HCEC 1CT (cell line): ENCODE results near the gene RPL22.
A peak's percentile ranks its signal among the peaks of the same experiment; 100 is the strongest.

Experiments used
- DNase-seq: peaks from one replicate; pipeline ENCODE4 v3.0.0-alpha.2; 2017

Gene RPL22

DNA sequence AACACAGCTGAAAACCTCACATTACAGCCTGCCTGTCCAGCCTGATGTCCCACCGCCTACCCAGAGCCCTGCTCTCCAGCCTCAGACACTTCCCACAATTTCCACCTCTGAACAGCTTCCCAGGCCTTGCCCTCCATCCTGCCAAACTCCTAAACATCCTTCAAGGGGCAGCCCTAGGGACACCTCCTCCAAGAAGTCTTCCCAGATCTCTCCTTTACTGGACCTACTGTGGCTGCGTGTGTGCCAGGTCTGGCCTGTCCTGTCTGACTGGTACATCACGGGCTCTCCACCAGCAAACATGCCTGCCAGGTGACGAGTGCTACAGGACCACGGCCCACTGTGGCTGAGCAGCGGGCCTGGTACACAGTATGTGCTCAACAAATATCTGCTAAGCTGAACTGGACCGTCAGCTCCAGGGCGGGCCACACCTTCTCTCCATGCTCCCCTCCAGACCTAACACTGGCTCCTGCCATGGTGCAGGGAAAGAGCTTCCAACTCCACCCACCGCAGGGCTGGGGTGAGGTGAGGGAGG lies 48.0 kb downstream of the RPL22 start:
- DNase-seq = no peak

DNA sequence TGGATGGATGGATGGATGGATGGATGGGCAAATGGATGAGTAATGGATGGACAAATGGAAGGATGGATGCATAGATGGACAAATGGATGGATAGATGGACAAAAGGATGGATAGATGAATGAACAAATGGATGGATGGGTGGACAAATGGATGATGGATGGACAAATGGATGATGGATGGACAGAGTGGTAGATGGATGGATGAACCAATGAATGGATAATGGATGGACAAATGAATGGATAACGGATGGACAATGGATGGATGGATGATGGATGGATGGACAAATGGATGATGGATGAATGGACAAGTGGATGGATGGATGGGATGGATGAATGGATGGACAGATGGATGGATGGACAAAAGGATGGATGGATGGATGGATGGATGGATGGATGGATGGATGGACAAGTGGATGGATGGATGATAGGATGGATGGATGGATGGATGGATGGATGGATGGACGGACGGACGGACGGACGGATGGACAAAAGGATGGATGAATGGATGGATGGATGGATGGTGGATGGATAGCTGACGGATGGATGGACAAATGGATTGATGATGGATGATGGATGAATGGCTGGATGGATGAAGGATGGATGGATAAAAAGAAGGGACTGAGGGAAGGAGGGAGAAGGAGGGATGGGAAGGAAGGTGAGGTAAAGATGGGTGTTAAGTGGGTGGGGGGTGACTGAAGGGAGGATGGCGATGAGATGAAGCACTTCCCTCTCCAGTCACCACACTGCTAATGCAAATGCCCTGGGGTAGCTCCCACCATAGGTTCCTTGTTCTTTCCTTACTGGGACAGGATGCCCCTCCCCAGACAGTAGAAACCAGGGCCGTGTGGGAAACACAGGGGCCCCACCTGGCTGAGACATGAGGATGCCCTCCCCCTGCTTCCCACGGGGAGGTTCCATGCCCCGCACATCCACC lies 49.1 kb downstream of the RPL22 start:
- DNase-seq = no peak

DNA sequence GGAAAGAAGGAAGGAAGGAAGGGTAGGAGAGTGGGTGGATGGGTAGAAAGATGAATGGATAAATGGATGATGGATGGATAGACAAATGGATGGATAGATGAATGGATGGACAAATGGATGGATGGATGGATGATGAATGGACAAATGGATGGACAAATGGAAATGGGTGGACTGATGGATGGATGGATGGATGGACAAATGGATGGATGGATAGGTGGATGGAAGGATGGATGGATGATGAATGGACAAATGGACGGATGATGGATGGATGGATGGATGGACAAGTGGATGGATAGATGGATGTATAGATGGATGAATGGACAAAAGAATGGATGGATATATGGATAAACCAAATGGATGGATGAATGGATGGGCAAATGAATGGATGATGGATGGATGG lies 49.8 kb downstream of the RPL22 start:
- DNase-seq = no peak

DNA sequence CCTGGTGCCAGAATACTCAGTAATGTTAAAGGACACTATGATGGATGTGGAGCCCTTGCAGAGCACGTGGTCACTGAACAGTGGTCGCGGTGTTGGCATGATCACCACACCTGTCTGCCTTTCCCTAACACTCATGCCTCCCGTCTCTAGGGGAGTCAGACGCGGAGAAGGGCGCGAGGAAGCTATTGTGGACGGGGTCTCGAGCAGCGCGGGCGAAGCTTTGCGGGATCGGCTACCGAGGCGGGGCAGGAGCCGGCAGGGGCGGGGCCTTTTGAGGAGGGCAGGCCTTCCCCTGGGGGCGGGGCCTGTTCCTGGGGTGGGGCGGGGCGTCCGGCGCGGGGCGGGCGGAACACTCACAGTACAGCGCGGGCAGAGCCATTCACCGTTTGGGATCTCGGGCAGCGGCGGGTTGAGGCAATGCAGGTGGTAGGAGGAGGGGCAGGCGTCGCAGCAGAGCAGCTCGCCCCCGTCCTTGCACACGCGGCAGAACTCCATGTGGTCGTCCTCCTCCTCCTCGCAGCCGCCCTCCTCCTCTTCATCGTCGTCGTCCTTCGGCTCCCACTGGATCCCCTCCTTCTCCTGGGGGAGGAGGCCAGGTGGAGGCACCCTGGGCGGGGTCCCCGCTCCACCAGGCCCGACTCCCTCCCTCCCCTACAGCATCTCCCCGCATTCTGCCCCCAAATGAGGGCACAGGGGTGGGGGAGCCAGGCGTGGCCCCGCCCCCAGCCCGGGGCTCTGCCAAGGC lies 50.7 kb downstream of the RPL22 start:
- DNase-seq = no peak

DNA sequence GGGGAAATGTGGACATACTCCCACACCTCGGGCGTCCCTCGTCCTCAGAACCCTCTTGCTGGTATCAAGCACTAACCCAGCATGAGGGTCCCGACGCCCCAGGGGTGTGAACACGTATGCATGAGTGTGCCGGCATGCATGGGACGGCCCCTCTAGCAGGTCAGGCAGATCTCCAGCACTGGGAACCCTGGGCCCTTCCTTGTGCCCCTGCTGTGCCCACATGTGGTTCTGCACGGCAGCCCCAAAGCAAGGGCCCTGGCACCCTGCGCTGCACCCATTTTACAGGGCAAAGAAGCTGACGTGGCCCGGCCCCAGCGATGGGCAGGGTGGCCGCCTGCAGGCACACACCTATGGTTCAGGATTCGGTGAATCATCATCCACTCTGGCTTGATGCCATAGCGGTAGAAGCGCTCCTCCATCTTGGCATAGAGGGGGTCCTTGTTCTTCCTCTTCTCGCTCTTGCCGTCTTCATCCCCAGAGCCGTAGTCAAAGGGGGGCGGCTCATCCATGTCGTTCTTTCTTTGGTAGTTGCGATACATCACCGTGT lies 53.5 kb downstream of the RPL22 start:
- DNase-seq = no peak

DNA sequence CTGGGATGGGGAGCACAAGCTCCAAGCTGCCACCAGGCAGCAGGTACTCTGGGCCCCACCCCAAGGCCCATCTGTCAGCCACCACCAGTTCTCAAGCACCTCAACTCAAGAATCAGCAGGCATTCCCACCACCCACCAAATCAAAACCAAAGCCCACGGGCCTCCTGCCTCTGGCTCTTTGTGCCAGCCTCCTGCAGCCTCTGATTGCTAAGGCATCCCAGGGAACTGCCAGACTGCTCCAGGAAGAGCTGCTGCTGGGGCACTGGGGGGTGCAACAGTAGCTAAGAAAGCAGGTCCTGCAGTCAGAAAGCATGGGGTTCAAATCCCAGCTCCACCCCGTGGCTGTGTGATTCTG lies 54.0 kb downstream of the RPL22 start:
- no peak for DNase-seq

DNA sequence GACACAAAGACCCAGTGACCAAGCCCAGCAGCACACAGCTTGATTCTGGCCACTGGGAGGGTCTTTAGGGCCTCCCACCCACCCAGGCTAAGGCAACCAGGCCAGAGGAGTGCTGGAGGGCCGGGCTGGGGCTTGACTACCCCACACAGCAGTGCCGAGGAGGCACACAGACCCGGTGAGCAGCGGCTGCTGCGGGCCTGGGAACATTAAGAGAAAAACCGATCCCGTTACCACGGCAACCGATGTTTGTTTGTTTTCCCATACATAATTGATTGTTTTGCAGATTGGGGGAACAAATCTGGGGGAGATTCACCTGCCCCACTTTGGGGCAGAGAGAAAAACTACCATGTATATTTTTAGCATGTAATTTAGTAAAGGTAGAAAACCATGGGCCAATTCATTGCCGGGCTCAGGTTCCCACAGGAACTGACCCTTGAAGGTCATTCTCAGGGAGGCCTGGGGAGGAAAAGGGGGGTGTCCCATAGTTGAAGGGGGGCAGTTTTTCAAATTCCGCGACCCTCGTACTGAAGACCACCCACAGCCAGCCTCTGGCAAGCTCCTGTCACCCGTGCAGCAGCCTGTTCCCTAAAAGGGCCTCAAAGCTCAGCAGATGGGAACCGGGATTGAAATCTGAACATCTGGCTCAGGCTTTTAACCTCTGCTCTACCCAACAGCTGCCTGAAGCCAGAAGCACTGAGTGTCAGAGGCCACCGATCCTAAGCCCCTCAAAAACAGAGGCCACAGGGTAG lies 54.6 kb downstream of the RPL22 start:
- DNase-seq = no peak

DNA sequence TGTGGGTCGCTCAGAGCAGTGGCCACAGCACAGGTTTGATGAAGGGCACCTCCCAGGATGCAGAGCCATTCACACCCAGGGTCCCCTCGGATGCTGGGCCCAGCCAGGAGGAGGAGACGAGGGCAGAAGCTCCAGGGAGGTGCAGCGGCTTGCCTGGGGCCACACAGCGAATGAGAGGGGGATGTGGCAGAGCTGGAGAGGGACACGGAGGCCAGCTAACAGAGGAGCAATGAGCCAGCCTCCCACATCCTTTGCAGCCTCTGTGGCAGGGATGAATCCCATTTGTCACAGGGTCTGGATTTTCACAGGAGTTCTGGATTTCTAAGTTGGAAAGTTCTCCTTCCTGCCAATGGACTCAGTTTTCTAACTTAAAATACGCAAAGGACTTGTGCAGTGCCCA lies 55.2 kb downstream of the RPL22 start:
- DNase-seq = no peak

DNA sequence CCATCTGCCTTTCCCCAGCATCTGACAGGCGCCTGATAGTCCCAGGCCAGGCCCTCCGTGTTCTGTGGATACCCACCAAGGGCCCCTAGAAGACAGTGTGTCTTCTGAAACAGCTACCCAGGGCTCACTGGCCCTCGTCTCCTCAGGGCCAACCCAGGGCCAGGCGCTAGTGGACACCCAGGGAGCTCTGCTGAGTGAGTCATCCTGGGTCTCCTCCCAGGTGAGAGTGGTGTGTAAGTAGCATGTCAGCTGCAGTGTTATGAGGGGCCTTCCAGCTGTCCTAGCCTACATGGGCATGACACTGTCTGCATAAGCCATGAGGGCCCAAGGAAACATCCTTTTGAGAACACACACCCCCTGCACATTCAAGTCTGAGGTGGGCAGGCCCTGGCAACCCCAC lies 56.0 kb downstream of the RPL22 start:
- no peak for DNase-seq

DNA sequence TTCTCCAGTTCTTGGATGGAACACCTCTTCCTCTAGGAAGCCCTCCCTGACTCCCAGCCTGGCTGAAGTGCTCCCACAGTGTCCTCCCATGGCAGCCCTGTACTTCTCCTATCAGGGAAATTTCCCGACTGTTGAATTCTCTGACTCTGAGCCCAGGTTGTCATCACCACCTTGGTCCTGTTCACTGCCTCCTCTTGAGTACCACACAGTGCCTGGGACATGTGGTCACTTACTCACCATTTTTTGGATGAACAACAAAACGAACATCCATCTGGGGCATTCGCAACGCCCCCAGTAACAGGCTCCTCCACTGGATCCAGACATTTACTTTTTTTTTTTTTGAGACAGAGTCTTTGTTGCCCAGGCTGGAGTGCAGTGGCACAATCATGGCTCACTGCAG lies 56.7 kb downstream of the RPL22 start:
- DNase-seq = no peak

DNA sequence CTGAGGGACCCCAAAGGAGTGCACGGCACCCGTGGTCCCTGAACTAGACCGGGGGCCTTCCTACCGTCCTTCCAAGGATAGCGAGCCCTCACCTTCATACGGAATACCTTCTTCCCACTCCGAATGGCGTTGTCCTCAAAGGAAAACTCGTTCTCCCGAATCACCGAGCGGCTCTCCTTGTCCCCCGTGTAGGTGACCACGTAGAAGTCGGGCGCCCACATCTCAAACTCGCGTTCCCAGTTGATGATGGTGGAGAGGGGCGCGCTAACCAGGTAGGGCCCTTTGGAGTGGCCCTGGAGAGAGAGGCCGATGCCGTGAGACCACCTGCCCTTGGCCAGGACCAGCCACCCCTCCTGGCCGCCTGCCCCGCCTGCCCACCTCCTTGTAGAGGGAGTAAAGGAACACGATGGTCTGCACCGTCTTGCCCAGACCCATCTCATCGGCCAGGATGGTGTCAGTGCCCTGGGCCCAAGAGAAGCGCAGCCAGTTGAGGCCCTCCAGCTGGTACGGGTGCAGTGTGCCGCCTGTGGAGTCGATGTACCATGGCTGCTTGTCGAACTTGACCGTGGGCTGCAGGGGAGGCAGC lies 57.3 kb downstream of the RPL22 start:
- DNase-seq = no peak

DNA sequence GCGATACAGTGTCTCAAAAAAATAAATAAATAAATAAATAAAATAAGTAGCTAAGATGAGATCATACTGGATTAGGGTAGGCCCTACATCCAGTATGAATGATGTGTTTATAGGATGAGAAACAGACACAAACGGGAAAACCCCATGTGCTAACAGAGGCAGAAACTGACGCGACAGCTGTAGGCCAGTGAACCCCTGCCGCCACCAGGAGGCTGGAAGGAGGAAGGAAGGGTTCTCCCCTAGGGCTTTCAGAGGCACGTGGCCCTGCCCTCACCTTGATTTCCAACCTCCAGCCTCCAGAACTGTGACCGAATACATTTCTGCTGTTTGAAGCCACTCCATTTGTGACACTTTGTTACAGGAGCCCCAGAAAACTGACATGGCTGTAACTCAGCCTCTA lies 57.8 kb downstream of the RPL22 start:
- DNase-seq = peak; percentile 35

DNA sequence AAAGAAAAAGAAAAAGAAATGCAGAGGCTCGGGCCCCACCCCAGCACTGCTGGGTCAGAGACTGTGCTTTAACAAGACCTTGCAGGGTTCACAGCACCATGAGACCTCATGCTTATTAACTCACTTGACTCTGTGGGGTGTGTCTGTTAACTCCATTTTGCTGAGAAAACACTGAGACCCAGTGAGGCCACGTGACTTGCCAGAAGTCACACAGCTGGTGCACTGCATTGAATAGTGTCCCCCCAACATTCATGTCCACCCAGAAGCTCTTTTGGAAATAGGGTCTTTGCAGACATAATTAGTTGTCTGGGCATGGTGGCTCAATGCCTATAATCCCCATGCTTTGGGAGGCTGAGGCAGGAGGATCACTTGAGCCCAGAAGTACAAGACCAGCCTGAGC lies 59.0 kb downstream of the RPL22 start:
- DNase-seq = no peak

DNA sequence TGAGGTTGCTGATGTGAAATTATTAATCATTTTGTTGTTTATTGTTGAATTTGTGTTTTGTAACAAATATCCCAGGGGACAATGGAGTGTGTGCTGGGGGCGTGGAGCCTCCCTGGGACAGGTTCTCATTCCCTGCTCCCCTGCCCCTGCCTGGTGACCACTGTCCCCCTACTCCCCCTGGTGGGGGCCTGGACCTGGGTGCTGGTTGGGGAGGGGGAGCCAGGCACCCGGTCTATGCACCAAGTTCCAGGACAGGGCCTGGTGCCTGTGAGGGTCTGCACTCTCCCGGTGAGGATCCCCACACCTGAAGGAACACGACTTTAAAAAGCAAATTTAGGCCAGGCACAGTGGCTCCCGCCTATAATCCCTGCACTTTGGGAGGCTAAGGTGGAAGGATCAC lies 61.6 kb downstream of the RPL22 start:
- no peak for DNase-seq

DNA sequence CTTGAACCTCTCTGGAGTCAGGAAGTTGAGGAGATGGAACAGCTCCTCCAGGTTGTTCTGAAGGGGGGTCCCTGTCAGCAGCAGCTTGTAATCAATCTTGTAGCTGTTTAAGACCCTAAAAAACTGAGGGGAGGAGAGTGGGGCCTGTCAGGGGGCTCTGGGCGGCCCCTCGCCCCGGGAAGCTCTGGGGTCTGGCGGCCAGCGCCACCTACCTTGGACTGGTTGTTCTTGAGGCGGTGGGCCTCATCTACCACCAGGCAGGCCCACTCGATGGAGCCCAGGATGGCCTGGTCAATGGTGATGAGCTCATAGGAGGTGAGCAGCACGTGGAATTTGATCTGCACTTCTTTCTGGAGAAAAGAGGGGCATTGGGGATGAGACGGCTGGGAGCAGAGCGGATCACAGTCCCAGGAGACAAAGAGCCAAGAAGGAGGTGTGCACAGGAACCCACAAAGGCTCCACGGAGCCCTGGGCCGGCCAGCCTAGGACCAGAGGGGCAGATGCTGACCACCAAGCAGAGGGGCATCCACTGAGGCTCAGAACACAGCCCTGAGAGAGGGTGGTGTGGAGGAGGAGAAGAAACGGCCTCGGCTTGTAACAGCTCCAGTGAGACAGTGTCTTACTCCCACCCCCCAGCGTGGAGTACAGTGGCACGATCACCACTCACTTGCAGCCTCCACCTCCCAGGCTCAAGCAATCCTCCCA lies 62.7 kb downstream of the RPL22 start:
- no peak for DNase-seq
